ENCODE measurements around the gene FBXO42. TPM values are rescaled to one million over a fixed set of nuclear protein-coding genes. Genes with fewer than 3 reads are reported as not detected.

FBXO42 gene
- total and polyA plus RNA-seq, 2 of the 8 experiments (the other 6 are each of a cell fraction or from before 2014, with no cell fraction given) = 15.1 to 17.0 TPM

DNA sequence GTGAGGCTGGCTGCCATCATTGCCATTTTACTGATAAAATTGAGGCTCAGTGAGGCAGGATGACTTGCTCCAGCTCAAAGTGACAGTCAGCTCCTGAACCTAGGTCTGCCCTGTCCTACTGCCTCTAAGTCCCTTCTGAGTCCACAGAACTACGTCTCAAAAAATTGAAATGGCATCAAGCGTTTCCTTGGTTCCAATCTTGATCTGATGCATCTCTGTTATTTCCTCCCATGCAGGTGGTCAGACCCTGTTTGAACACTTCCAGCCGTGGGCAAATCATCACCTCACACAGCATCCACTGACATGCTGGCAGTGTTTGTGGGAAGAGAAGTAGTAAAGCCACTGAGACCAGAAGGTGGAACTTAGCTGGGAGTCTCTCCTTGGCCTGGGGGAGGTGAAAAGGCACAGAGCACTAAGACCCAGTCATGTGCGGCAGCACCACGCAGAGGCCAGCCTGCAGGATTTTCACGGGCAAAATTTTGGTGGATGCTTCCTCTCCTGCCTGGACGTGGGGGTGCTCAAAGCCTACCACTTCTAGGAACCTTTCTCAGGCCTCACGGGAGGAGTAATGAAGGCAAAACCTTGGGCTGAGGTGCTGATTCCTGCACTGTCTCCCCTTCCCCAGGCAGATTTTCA, 107.5 kb downstream of the FBXO42 start:
- Histone ChIP-seq H3K9me3 (ENCODE audit: insufficient read depth in 2 of 2, low read depth in 1 of 2, low read length in 1 of 2) (no peaks in the 10 kb centered on the region), H2AK5ac (ENCODE audit: low read depth, low read length) (no peak overlapping the region), H3K79me1 (ENCODE audit: low read depth, low read length) (no peaks in the 10 kb centered on the region), H3K23ac (ENCODE audit: insufficient read length) (no peak overlapping the region), H3K79me2 (ENCODE audit: control insufficient read depth in 1 of 2, insufficient read depth in 2 of 2, low read length in 2 of 2) (no peaks in the 10 kb centered on the region), H4K5ac (ENCODE audit: insufficient read length, low read depth, low read length) (no peak overlapping the region), H4K91ac (replicated peaks; ENCODE audit: insufficient read length, low read length) (no peak overlapping the region), H3K9ac (replicated peaks in 1 of 4; ENCODE audit: extremely low read depth in 1 of 4, low read depth in 3 of 4, low read length in 3 of 4) (no peak overlapping the region), H2AFZ (ENCODE audit: low read length) (no peak overlapping the region), H3K18ac (ENCODE audit: extremely low read depth, low read length) (no peak overlapping the region), H3K14ac (ENCODE audit: insufficient read length) (no peak overlapping the region), H3K27ac (ENCODE audit: low read depth, low read length) (no peak overlapping the region), H4K8ac (ENCODE audit: extremely low read depth, insufficient read depth, low read length) (no peak overlapping the region), H3K4ac (replicated peaks; ENCODE audit: insufficient read length, low read depth, low read length) (no peak overlapping the region), H3K56ac (replicated peaks; ENCODE audit: insufficient read length, low read depth, low read length) (no peak overlapping the region), H2BK120ac (replicated peaks; ENCODE audit: low read depth, low read length) (no peak overlapping the region), H3K36me3 (ENCODE audit: control insufficient read depth in 2 of 4, insufficient read depth in 4 of 4, low read length in 3 of 4) (peaks cover 0 to 4% (median 0%) of the 10 kb centered on the region in 4 experiments; a peak in 2 of 8 replicates), H3K4me2 (ENCODE audit: insufficient read depth in 1 of 2, low read depth in 2 of 2, low read length in 2 of 2) (no peak overlapping the region), H2BK20ac (ENCODE audit: low read length) (no peak overlapping the region), H2BK12ac (ENCODE audit: low read depth, low read length) (no peak overlapping the region), H3K27me3 (replicated peaks in 1 of 4; ENCODE audit: control insufficient read depth in 3 of 4, extremely low read depth in 1 of 4, insufficient read depth in 3 of 4, low read length in 3 of 4) (no peaks in the 10 kb centered on the region), H2BK5ac (ENCODE audit: low read depth, low read length) (no peak overlapping the region), H3K4me1 (replicated peaks in 1 of 4; ENCODE audit: control insufficient read depth in 3 of 4, insufficient read depth in 4 of 4, low read length in 3 of 4) (peaks cover 0 to 3% (median 0%) of the 10 kb centered on the region in 4 experiments; a peak in 1 of 7 replicates), H3K23me2 (ENCODE audit: low read depth, low read length) (no peaks in the 10 kb centered on the region), H3K4me3 (ENCODE audit: extremely low read depth in 1 of 4, insufficient read depth in 2 of 4, low read depth in 3 of 4, low read length in 4 of 4) (no peak overlapping the region), H4K20me1 (replicated peaks in 1 of 2; ENCODE audit: control insufficient read depth in 1 of 2, insufficient read depth in 2 of 2, low read length in 2 of 2) (peaks cover 2 to 5% of the 10 kb centered on the region in 2 experiments), H2BK15ac (ENCODE audit: low read length) (no peak overlapping the region)
- DNase-seq (ENCODE audit: low read depth in 1 of 2, low spot score in 2 of 2) (no peak), FAIRE-seq (no peak)
- CTCF ChIA-PET (ENCODE audit: partially characterized antibody) = interaction anchor here (0.7 to 9.0 kb wide), 28 partner anchors 9 to 205 kb away, joined by 3 to 106 read pairs (median 4); partner anchors contain the start of genes ARHGEF19 and CPLANE2
- TF ChIP-seq BRCA1 (IDR thresholded peaks at IDR 0.05; ENCODE audit: low read depth, low read length) = no peak
- peak; percentile 25 for TF ChIP-seq EZH2 (IDR thresholded peaks at IDR 0.05; ENCODE audit: low read depth, low read length, severe bottlenecking)
- POLR2A ChIA-PET (ENCODE audit: partially characterized antibody) = interaction anchor here (0.7 to 1.4 kb wide), 5 partner anchors 16 to 118 kb away, joined by 3 to 4 read pairs (median 3); no protein-coding TSS in a partner anchor
- WGBS, 2 experiments (ENCODE audit: extremely low coverage in 1 of 2, insufficient coverage in 1 of 2, insufficient read length in 1 of 2, insufficient replicate concordance in 2 of 2, low coverage in 1 of 2, low lambda C conversion rate in 2 of 2, missing lambda C conversion rate in 1 of 2) = 87% methylated on average over 8 of the region's 8 CpGs; no CpG with 5 or more reads in 1 of the 2 experiments
